ENCODE measurements around the gene EGLN1.
A peak's percentile ranks its signal among the peaks of the same experiment; 100 is the strongest.
"Not testable (repeated sequence)": the region's sequence is repeated elsewhere in the genome, so short reads cannot be mapped to it uniquely, and the experiment has no call there.

Gene EGLN1

GRCh38 chr1:231357187-231357772, 64.8 kb downstream of the EGLN1 start:
- DNase-seq, result no peak

GRCh38 chr1:231355171-231355570, 66.9 kb downstream of the EGLN1 start:
- no peak for DNase-seq

DNA sequence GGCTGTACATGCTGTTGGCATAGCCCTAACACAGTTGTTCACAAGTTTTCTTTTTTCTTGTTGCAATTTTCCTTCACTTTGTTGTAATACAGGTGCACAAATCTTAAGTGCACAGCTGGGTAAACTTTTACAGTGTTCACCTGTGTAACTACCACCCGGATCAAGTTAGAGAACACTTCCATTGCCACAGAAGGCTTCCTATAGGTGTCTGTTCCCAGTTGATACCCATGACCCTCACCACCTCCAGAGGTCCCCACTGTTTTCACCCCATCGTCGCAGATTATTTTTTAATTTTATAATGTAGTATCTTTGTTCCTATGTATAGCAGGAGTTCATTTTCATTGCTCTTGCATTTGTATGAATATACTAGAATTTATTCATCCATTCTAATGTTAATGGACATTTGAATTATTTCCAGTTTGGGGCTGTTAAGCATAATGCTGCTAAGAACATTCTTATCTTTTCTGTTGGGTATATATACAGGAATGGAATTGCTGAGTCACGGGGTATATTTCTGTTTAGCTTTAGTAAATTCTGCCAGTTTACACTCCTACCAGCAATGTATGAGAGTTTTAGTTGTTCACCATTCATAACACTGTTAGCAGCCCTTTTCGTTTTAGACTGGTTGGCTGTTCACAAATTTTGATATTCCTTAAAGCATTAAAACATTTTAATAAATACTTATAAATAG, 67.6 kb downstream of the EGLN1 start:
- no peak for DNase-seq

DNA sequence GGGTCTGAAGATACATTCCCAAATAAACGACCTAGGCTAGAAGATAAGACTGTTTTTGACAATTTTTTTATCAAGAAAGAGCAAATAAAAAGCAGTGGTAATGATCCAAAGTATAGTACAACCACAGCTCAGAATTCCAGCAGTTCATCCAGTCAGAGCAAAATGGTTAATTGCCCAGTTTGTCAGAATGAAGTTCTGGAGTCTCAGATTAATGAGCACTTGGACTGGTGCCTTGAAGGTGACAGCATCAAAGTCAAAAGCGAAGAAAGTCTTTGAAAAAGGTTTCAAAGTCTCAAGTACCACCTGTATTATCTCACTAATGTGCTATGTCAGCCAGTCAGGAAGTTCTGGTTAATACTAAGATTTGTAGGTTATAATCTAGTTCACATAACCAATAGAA, 69.0 kb downstream of the EGLN1 start:
- DNase-seq, result no peak

- no peak for DNase-seq
These were observed 70.3 kb downstream of the EGLN1 start for GRCh38 chr1:231351816-231352215.

- not testable (repeated sequence) for DNase-seq
These were observed 73.2 kb downstream of the EGLN1 start for GRCh38 chr1:231348856-231349255.

- DNase-seq, result no peak
These were observed 73.6 kb downstream of the EGLN1 start for GRCh38 chr1:231348442-231348841.

DNA sequence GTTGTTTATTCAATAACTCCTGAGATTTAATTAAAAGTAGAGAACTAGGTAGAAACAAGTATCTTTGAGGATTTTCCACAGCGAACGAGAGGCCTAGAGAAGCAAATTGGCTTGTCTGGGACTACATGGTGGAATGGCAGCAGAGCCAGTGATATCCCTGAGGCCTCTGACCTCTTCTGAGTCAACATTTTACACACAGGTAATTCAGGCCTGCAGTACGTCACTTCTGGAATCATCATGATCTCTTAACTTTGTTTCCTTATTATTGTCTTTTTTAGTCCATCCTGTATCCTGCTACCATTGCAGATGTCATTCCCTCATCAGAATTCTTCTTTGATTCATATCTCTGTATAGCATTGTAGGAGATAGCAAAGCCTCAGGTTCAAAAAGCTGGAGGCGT, 74.1 kb downstream of the EGLN1 start:
- no peak for DNase-seq

DNA sequence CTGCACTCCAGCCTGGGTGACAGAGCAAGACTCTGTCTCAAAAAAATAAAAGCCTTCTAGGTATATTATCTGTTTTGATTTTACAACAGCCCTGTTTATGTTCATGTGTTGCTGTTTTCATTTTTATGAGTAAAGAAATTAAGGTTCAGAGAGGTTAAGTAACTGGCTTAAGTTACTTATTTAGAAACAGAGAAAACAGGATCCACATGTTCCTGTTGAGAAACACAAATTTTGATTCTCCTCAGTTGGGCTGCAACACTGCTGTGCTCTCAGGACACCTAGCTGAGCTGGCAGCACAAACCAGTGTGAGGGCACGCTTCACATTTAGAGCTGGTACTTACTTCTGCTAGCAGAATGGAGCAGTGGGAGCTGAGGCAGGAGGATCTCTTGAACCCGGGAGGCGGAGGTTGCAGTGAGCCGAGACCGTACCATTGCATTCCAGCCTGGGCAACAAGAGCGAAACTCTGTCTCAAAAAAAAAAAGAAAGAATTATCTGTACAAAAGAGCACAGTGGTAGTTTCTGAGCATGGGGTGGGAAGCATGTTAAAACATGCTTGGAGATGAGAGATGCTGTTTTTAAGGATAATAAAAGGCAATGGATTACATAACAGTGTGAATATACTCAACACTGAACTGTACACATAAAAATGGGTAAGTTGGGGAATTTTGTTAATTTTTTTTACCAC, 81.6 kb downstream of the EGLN1 start:
- DNase-seq, result no peak

GRCh38 chr1:231338270-231339128, 83.6 kb downstream of the EGLN1 start, which contains the start of gene SPRTN:
Gene SPRTN (plus strand): TSS chr1:231338293. CDS start chr1:231338384, 91 bp downstream.
- DNase-seq, result peak; percentile 69

- DNase-seq, result peak; percentile 99
These were observed 84.4 kb downstream of the EGLN1 start, which contains the start of gene EXOC8 for GRCh38 chr1:231337472-231338269. Gene EXOC8 (minus strand): TSS chr1:231337852. CDS start chr1:231337745, 107 bp downstream.

- DNase-seq, result no peak
These were observed 85.0 kb downstream of the EGLN1 start for GRCh38 chr1:231337043-231337471.

- DNase-seq, result no peak
These were observed 86.2 kb downstream of the EGLN1 start for GRCh38 chr1:231335663-231336602.

DNA sequence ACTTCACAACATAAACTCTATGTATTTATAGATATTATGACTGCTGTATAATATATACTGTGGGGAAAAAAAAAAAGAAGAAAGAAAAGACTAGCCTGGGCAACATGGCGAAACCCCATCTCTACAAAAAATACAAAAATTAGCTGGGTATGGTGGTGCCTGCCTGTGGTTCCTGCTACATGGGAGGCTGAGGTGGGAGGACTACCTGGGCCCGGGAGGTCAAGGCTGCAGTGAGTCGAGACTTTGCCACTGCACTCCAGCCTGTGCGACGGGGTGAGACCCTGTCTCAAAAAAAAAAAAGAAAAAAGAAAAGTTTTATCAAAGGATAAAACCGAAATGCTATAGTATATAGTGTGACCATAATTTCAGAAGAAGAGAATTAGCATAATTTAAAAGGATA, 87.1 kb downstream of the EGLN1 start:
- no peak for DNase-seq

DNA sequence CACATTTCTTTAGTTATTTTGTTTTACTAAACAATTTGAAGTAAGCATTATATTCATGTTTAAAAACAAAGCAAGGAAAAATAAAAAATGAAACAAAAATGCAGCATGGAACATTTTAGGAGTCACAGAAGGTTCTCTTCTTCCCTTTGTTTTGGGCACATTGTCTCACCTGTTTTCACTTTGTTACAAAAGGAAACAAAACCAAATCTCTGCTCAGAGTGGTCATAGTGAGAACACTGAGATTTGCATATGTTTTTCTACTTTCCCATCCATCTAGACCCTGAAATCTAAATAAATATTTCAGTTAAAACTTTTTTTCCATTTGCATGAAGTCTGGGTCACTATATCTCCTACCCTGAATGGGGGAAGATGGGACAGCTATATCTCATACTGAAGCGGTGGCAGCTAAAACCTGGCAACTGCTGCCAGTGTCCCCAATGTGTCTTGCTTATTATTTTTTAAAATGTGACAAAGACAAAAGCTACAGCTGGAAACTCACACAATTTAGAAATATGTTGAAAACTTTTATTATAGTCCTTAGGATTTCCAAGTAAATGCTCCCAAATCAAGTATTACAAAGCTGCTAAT, 87.9 kb downstream of the EGLN1 start:
- DNase-seq, result no peak

GRCh38 chr1:231332761-231333160, 89.3 kb downstream of the EGLN1 start:
- no peak for DNase-seq

DNA sequence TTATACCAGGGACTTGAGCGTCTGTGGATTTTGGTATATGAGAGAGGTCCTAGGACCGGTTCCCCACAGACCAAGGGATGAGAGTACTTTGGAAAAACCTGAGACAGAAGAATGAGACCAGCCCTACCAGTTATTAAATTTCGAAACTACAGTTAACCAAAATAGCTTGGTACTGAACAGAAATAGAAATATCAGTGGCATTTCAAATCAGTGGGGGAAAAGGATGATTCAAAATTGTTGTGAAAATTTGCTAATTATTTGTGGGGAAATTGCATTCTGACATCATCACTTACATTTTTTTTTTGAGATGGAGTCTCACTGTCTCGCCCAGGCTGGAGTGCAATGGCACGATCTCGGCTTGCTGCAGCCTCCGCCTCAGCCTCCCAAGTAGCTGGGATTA, 92.6 kb downstream of the EGLN1 start:
- no peak for DNase-seq

- no peak for DNase-seq
These were observed 94.5 kb downstream of the EGLN1 start for GRCh38 chr1:231327617-231328016.

DNA sequence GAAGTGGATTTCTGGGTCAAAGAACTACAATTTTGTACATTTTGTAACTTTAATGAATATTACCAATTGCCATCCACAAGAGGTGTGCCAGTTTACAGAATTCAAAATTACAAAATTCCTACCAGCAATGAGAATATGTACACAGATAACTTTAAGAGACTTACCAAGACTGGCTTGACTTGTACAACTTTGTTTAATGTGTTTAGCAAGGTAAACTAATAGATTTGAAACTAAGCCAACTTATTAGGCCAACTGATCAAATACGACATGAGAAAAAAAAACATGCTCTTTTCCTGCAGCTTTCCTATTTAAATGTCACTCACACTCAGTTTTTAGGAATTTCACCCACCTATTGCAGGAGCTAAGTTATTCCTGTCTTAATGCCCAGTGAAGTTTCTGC, 95.8 kb downstream of the EGLN1 start:
- DNase-seq, result no peak

DNA sequence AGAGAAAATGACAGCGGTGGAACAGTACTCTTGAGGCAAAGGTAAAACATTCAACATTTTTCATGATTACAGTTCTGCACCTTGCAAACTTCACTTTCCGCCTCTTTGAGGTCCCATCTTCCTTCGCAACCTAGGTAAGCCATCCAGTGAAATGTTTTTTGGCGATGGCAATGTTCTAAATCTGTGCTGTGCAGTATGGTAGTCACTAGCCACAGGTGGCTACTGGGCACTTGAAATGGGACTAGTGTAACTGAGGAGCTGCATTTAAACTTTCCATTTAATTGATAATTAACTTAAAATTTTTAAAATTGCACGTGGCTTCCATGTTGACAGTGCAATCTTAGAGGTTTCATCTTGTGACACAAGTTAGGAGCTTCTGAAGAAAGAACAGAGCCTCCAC, 97.4 kb downstream of the EGLN1 start:
- no peak for DNase-seq

All from NCI-H1092 (cell line).